ENCODE data around the gene METAP1D.

METAP1D gene

DNA sequence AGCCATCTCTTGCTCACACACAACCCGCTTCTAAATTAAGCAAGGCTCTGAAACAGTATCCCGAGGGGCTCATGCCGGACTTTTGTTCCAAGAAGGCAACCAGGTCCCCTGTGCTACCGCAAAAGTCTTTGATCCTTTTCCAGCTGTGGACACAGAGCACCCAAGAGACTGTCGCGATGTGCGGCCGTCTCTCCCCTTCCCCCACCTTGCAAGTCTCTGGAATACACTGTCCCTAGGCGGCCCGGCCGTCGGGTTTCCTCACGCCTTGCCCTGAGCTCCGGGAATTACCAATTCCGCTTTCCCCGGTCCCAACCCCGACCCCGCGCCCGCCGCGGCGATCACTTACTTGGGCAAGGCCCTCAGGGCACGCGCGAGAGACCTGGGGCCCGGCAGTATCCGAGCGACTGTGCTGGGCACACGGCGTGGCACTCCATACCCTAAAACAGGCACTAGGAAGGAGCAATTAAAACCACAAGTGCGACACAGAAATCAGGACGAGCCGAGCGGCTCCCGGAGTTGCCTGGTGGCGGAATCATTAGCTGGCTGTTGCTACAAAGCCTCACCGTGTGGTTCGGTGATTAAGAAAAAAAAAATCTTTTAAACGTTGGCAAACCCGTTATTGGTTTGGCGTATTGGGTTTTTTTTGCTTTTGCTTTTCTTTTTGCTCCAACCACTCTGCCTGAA lies 83.3 kb downstream of the METAP1D start:
- no peak for DNase-seq

DNA sequence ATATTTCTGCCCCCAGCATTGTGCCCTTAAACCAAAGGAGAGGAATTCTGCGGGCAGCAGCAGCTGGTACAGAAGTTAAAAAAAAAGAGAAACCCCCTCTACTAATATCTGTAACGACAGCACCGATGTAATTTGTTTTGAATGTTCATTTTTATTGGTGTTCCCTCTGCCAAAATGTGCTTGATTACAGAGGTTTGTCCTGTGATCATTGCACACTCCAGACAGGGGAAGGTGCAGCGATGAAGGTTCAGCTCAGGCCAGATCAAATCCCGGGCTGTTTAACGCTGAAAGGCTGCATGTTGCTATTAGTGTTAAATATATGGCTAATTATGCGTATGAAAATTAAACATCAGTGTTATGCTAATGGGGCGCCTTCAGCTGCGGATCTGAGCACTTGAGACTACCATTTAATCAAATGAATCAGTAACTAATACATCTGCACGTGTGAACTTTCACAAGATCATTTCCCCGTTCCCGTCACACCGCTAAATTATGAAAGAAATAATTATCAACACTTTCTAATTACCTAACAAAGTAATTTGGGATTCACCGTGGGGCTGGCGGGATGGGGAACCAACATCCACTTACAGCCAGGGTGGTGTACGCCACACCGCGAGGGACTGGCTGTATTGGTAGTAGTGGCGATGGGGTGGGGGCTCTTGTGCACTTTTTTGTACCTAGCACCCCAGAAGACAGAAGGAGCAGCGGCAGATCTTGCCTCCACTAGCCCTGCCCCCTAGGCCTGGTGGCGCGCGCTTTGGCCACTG lies 84.1 kb downstream of the METAP1D start:
- DNase-seq, result no peak

DNA sequence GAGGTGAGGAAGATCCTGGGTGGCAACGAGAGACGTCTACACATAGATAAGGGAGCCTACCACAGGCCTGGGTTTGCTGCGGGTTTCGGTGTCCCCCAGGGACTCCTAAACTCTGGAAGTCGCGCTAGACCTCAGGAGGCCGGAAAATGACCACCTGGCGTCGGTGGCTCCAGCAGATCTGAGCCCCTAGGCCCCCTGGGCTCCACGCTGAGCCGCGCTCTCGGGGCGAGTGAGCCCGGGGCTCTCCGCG lies 84.6 kb downstream of the METAP1D start:
- no peak for DNase-seq

DNA sequence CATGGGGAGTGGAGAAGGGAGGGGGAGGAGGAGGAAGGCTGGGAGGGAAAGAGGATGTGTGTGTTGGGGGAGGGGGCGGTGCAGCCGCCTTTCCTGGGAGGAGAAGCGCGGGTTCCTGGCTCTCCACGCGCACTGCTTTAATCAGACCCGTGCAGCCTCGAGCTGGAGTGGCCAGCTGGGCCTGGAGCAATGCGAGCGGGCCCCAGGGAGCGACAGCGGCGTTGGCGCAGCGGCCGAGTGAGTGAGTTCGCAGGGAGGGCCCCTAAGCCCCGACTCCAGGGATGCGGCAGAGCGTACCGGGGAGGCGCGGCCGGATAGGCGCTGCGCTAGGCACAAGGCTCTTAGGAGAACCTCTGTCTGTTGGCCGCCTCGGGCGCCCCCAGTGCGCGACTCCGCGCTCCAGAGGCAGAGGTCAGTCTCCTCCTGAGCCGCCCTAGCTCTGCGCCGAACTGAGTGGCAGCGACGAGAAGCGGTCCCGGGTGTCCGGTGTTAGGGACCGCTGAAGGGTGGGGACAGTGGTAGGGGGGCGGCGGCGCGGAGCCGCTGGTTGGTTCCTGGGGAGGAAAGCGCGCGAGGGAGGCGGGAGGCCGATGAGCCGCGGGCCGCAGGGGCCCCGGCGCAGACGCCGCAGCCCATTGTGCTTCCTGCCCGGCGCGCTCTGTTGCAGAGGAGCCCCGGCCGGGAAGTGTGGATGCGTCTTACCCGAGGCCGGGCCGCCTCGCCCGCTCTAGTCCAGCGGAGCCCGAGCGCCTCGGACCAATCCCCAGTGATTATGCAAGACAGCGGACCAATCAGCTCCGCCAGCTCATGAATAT lies 85.1 kb downstream of the METAP1D start:
- peak; percentile 74 for DNase-seq

DNA sequence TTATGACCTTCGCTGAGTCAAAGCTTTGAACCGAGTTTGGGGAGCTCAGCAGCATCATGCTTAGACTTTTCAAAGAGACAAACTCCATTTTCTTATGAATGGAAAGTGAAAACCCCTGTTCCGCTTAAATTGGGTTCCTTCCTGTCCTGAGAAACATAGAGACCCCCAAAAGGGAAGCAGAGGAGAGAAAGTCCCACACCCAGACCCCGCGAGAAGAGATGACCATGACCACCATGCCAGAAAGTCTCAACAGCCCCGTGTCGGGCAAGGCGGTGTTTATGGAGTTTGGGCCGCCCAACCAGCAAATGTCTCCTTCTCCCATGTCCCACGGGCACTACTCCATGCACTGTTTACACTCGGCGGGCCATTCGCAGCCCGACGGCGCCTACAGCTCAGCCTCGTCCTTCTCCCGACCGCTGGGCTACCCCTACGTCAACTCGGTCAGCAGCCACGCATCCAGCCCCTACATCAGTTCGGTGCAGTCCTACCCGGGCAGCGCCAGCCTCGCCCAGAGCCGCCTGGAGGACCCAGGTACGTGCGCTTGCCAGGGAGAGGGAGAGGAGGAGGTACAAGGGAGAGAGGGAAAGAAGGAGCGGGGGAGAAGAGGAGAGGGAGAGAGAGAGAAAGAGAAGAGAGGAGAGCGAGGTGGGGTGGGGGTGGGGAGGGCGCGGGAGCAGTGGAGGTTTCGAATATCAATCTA lies 85.9 kb downstream of the METAP1D start, which contains the start of gene DLX1:
DLX1 (plus strand) TSS at position 48 of the 700 bp plus-strand sequence; CDS start at position 219, 171 bp downstream.
- no peak for DNase-seq

DNA sequence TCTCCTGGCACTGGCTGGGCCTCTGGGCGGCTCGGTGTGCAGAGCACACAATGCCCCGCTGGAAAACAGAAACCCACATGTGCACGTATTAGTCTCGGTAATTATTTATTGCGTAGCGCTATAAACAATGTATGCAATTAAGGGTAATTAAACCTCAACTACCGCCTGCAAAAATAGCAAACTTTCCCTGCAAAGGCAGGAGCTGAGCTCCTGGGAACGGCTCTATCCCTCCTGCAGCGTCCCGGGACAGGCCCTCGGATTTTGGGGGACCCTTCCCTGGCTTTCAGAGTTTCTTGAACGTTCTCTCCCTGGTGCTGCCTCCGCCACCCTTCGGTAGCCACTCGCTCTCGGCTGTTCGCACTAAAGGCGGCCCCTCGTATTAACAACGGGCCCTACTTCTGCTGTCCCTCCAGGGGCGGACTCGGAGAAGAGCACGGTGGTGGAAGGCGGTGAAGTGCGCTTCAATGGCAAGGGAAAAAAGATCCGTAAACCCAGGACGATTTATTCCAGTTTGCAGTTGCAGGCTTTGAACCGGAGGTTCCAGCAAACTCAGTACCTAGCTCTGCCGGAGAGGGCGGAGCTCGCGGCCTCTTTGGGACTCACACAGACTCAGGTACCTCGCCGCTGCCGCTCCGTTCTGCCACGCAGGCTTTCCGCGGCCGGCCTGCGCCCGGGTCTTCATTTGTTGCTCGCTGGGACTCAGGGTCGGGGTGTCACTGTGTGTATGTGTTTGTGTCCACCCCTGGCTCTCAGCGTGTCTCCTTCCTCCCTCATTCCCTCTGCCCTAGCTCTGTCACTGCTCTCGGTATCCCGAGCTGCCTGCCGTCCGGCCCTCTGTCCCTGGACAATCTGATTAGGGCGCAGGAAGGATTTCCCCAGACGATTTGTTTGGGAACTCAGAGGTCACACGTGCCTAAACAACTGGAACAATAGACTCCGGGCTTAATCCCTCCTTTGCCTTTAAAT lies 86.8 kb downstream of the METAP1D start:
- no peak for DNase-seq

DNA sequence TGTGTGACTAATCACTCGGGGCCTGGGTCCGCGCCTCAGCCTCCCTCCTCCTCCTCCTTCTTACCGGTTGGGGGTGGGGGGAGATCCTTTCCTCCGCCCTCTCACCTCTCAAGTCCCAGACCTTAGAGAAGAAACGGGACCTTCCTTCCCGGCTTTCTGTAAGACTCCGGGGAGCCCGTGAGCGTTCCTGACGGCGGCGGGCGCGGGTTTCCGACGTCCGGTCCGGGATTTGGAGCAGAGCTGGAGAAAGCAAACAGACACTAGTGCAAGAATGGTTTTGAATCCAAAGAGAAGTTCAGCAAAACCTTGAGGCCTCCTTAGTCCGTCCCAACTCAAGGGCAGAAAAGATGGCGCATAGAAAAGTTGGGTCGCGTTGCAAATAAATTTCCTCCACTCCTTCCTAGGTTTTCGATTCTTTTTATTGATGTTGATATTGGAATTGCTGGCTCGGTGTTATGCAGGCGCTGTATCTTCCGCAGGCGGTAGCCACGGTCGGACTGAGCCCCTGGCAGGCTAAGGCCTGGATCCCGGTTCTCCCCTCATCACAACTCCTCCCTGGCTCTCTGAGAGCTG lies 87.5 kb downstream of the METAP1D start:
- no peak for DNase-seq

DNA sequence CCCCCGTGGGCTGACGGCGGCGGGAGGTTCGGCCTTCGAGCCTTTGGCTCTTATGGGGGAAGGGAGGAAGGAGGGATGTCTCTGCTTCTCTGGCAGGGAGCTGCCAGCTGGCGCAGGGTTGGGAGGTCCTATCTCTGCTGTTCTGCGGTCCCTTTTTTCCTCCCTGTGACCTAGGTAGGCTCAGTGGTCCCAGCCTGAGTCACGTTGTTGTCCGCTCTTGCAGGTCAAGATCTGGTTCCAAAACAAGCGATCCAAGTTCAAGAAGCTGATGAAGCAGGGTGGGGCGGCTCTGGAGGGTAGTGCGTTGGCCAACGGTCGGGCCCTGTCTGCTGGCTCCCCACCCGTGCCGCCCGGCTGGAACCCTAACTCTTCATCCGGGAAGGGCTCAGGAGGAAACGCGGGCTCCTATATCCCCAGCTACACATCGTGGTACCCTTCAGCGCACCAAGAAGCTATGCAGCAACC lies 88.1 kb downstream of the METAP1D start:
- no peak for DNase-seq

DNA sequence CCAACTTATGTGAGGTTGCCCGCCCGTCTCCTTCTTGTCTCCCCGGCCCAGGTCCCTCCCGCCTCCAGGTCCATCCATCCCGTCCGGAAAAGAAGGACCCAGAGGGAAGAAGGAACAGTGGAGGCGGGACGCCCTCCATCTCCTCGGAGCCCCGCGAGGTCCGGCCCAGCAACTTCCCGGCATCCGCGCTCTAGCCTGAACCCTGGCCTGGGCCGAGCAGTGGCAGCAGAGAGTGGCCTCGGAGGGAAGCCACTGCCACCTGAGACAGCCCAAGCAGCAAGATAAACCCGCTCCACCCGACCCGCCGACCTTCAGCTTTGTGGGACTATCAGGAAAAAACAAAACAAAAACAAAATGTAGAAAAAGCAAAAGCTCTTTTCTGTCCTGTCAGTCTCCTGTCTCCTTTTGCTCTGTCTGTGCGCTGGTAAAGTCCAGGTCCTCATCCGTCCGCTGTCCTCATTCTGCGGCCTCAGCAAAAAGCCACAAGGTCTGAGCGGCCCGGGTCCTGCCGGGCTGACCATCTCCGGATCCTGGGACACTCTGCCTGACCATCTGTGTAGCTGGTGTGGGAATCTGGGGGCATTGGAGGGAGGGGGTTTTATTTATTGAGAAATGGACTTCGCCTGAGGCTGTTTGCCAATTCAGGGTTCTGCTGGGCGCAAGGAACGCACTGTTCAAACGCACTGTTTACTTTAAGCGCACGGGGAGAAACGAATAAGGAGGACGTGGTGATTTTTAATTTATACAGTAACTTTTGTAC lies 88.7 kb downstream of the METAP1D start:
- no peak for DNase-seq

DNA sequence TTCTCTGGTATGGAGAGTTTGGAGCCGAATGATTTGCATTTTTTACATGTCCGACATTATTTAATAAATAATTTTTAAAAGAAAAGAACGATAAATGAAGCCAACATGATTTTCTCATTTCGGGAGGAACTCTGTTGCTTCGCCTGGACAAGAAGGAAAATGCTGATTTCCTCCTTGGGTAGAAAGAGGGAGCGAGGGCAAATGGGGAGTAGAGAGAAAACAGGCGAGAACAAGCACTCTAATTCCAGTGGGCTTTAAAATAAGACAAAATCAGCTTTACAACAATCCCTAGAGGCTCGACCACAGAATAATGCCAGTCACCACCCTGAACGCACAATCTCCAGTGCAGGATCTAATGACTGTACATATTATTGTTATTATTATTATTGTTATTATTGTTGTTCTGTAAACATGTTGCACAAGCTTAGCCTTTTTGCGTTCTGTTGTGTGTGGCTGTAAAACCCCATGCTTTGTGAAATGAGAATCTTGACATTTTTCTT lies 89.3 kb downstream of the METAP1D start:
- no peak for DNase-seq

DNA sequence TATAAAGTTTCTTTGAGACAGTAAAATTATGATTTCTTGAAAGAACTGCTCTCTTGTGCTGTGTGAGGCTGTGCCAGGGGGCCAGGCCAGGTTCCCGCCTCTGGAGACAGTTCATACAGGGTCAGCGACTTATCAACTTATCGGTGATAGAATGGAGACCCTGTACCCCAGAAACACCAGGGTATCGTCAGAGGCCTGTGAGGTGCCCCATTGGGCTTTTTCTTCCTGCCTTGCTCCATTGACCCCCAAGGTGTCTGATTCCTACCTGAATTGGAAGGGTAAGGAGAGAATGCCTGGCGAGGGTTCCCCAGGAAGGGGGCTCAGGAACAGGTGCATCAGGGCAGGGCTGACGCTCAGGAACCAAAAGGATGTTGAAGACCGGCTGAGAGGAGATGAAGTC lies 89.9 kb downstream of the METAP1D start:
- no peak for DNase-seq

DNA sequence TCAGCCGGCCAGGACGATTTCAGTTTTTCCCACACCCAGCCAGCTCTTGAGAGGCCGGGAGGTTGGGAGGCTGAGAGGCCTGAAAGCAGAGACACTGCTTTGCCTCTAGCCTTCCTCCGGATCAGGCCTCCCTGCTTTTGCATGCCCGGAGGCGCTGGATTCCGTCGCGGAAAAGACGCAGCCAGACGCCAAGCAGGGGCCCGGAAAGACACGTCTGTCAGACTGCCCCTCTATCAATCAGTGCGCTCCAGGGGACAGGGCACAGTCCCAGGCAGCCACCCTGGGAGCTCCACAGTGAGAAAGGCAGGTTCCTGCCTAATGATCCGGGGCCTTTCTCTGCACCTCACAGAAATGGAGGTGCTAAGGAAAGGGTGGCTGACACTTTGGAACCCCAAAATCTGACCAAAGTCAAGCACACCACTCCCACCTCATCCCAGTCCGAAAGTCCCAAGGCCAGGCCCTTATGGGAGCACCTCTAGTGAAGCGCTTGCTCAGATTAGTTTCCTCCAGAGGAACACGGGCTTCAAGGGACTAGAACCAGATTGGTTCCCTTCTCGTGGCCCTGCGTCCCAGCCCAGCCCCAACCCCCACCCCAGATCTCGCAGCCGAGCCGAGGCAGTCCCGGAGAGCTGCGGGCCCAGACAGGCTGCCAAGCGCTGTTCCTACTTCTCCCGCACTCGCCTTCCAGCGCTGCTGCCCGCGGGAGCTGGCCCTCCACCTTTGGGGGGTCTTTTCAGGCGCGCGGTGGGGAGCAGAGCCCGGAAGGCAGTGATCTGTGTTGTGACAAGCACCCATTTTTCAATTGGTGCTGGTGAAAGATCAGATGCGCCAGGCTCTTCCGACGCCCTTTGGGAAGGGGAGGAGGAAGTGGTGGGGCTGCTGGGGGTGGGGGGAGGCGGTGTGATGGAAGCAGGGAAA lies 90.5 kb downstream of the METAP1D start:
- no peak for DNase-seq

DNA sequence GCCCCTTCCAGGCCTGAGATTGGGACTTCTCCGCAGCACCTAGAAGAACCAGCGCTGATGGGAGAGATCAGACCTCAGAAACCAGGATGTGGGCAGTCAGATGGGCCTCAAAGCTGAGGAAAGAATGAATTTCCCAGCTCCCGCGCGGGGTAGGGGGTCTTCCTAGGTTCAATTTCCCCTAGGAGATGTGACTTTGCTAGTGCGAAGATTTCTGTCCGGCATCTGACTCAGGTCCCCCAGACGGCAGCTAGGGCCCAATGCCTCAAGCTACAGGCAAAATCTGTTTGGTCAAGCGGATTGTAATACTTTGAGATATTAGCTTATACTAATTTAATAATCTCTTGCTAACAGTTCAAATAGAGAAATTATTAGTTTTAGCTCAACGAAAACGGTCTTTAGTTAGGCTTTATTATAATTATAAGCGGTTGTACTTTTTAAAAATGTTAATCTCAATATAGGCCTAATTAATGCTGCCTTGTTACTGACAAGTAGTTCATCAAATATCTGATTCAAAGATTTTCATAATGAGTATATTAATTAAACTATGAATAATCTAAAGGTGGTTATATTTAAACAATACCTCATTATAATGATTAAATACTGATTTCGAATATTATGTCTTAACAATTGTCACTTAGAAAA lies 91.4 kb downstream of the METAP1D start:
- DNase-seq, result no peak

DNA sequence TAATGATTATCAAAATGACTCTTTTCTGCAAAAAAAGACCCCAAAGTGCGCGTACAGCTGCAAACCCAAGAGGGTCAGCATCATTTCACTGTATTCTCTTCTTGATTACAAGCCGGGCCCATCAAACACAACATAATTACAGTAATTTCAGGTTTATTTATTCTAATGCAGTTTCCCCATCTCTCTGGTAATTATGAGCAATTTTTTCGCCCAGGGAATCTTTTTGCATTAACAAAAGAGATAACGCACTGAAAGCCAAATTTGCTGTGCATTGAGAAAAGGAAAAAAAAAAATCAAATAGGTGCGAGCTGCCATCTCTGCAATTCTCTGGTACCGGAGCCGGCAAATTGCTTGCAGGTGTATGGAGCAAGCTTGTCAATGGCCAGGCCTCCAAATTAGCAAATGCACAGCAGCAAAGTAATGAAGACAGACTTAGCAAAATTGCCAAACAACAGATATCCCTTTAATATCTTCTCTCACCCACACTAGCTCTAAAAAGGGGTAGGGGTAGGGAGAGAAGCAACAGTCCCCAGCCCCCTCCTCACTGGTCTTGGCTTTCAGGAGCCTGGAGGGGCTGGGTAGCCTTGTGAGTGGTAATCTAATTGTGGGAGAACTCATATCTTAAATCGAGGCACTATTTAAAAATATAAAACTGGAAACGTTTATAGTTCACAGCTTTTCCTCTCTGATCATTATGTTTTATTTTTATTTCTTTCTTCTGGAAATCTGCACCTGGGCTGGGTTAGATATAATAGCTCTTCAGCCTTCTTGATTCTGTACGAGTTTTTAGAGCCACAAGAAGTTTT lies 92.2 kb downstream of the METAP1D start:
- no peak for DNase-seq

DNA sequence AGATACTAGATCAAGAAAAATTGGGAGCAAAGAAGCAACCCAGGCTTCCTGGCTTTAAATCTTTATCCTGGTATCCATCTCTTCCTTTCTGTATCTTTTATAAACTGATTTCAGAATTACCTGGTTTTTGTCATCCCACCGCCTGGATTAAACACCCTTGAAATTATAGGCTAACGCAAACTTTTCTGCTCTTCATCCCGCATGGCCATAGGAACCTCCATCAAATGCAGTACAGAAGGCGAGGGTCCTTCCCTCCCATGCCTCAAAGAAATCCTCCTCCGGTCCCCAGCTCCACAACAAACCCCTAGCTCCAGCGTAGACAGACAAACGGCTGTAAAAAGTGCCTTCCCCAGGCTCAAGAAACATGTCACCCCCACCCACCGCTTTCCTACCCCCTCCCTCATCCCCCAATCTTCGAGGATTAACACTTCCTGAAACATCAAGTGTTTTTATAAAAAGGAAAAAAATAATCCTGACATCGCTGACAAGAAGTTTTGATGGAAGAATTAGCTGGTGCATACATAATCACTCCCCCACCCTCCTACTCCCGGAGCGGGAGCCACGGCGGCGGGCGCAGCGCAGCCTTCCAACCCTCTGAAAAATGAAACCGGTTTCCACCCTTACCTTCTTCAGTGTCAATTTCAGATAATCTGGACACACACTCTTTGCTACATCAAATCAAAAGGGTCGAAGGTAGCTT lies 93.1 kb downstream of the METAP1D start:
- no peak for DNase-seq

DNA sequence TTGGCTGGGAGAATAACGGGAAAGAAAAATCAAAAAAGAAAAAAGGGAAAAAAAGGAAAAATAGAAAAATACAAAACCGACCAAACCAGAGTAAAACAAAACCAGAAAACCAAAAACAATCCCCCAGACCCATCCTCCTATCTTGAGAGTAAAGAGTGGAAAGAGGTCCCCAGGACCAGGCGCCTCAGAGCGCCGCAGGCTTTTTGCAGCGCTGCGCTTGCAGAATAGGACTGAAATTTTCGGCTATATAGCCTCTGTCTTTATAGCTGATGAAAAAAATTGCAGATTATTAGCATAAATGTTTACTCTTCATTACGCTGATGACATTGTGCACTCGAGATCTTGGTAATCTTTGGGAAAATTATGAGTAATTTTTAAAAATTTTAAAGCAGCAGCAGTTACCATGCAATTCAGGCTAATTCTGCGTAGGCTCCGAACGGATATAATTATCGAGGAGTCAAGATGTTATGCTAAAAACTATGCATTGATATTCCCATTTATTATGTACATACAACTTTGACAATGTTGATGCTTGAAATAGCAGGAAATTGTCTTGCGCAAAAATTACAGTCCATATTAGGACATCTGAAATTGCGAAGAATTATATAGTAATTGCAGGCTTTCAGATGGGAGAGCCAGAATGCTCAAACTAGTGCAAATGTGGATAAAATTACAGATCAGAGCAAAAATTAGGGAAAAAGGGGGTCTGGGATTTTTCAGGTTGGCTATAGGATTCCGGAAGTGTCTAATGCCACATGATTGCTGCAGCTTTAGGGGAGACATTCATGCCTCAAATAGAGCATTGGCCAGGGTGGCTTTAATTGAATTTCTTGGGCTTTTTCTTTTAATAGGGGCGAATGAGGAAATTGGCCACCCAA lies 93.9 kb downstream of the METAP1D start:
- no peak for DNase-seq
